ENCODE results near the gene MYLK. TPM values are rescaled to one million over a fixed set of nuclear protein-coding genes. Genes with fewer than 3 reads are reported as not detected.

MYLK gene
- polyA plus RNA-seq, 3 donors, result 148 to 187 (median 154) TPM

GRCh38 chr3:123571973-123572365 lies 312.2 kb downstream of the MYLK start:
- DNase-seq (ENCODE audit: low read depth in 3 of 3, low spot score in 2 of 3), result no peak

- no peak for DNase-seq (ENCODE audit: low read depth in 3 of 3, low spot score in 2 of 3)
Measured at GRCh38 chr3:123571264-123571972, 312.7 kb downstream of the MYLK start.

DNA sequence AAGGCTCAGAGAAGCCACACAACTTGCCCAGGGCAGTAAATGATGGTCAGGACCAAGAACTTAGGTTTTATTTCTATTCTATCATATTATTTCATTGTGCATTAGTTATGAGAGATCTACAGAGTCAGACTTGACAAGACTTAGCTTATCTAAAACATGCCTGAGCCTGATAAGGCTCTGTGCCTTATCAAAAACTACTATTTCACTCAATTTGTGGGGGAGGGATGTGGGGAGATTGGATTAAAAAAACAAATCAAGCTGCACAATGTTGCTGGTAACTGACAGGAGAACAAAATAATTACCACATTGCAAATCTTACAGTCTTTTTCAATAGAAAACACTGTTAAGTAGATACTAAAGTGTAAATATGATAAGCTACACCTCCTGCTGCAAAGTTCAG lies 315.3 kb downstream of the MYLK start:
- no peak for DNase-seq (ENCODE audit: low read depth in 3 of 3, low spot score in 2 of 3)

- DNase-seq (ENCODE audit: low read depth in 3 of 3, low spot score in 2 of 3), result no peak
Measured at GRCh38 chr3:123568034-123568433, 316.1 kb downstream of the MYLK start.

- DNase-seq (ENCODE audit: low read depth in 3 of 3, low spot score in 2 of 3), result no peak
Measured at GRCh38 chr3:123564056-123564455, 320.1 kb downstream of the MYLK start.

DNA sequence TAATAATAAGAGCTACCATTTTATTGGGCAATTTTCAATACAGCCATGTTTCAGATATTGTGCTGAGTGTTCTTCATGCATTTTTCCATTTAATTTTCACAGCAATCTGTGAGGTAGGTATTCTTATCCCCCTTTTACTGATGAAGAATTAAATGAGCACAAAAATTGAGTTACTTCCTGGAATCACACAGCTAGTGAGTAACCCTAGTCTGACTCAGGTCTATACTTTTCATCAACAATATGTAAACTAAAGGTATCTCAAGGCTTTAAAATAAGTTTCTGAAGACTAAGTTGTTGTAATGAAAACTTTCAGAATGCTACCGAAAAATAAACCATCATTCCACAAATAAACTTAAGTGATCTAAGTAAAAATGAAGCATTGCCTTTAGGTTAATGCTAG lies 321.6 kb downstream of the MYLK start:
- no peak for DNase-seq (ENCODE audit: low read depth in 3 of 3, low spot score in 2 of 3)

DNA sequence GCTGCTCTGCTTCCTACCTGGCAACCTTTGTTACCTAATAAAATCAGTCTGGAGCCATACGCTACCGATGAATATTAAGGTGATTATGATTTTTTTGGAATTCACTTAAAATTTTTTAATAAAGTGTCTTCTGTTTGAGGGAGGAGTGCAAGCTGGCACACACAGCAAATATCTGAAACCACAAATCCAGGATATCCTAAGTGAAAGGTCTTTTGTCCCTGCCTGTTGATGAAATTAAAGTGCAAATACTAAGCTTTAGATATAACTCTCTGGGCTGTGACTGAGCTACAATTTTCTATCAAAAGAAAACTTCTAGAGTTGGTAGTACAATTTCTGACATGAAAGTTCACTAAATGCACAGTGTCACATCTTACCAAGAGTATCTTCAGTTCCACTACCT lies 322.9 kb downstream of the MYLK start:
- DNase-seq (ENCODE audit: low read depth in 3 of 3, low spot score in 2 of 3), result no peak

Other genes with a start within 250 kb of the MYLK start
- 100 to 1,000 TPM; 130 to 158 (median 148) TPM for gene CCDC14, start 76.9 kb upstream of the MYLK start, polyA plus RNA-seq (ENCODE audit: insufficient read length in 3 of 3)
- not detected for gene ROPN1, start 107.8 kb upstream of the MYLK start, polyA plus RNA-seq (ENCODE audit: insufficient read length in 3 of 3)
- gene KALRN, start 149.0 kb upstream of the MYLK start, polyA plus RNA-seq (ENCODE audit: insufficient read length in 3 of 3), result 10 to 100 TPM; 21.4 to 26.8 (median 24.2) TPM

All from right renal cortex interstitium (tissue), 3 donors.